ENCODE measurements around the gene CX3CL1. TPM values are rescaled to one million over a fixed set of nuclear protein-coding genes. Genes with fewer than 3 reads are reported as not detected.

The CX3CL1 gene
- total RNA-seq, 1 donor from 2014 or later, result 4.2 TPM

Small RNA genes within 50 kb of the gene (small RNA-seq; reads per million reads assigned to genes)
- gene AC108081.1 (ENCODE audit: low replicate concordance), result not detected

Other genes starting within 250 kb of the CX3CL1 start
- 55.0 TPM for gene PSME3IP1, start 186.5 kb upstream of the CX3CL1 start, total RNA-seq
- 49.9 TPM for gene RSPRY1, start 186.2 kb upstream of the CX3CL1 start, total RNA-seq
- 49.3 TPM for gene ARL2BP, start 127.2 kb upstream of the CX3CL1 start, total RNA-seq
- 1.9 TPM for gene PLLP, start 87.8 kb upstream of the CX3CL1 start, total RNA-seq
- gene CCL22, start 13.7 kb upstream of the CX3CL1 start, total RNA-seq, result not detected
- not detected for gene CCL17, start 32.3 kb downstream of the CX3CL1 start, total RNA-seq
- gene CIAPIN1, start 74.9 kb downstream of the CX3CL1 start, total RNA-seq, result 50.5 TPM
- 81.8 TPM for gene COQ9, start 75.0 kb downstream of the CX3CL1 start, total RNA-seq
- gene POLR2C, start 90.2 kb downstream of the CX3CL1 start, total RNA-seq, result 58.2 TPM
- 17.6 TPM for gene DOK4, start 114.0 kb downstream of the CX3CL1 start, total RNA-seq
- gene CCDC102A, start 164.1 kb downstream of the CX3CL1 start, total RNA-seq, result 17.5 TPM
- gene ADGRG5, start 170.2 kb downstream of the CX3CL1 start, total RNA-seq, result not detected